Lung (tissue), 12 donors: ENCODE measurements around the gene DCLK2. TPM values are rescaled to one million over a fixed set of nuclear protein-coding genes. Genes with fewer than 3 reads are reported as not detected.
A peak's percentile ranks its signal among the peaks of the same experiment; 100 is the strongest.

Experiments
- ATAC-seq: fragments of 200-7000 bp; cut with Tn5 transposase; one replicate; pipeline ENCODE4 v1.9.1; 2020; ENCODE audit warnings: moderate number of reproducible peaks; ENCODE audit not compliant: insufficient read depth, low FRiP score
- DNase-seq, 3 donors: peaks; one replicate each; pipeline ENCODE4 v3.0.0-alpha.2; 2013 to 2017
- H3K27ac ChIP-seq, 2 donors: one replicate each; pipeline ENCODE4 v1.5.1; 2013; ENCODE audit warnings: mild to moderate bottlenecking in 2 of 2, moderate library complexity in 2 of 2, control low read depth in 1 of 2, inconsistent platforms in 1 of 2, low read depth in 1 of 2, low read length in 1 of 2
- H3K27me3 ChIP-seq, 3 donors: one replicate each; pipeline ENCODE4 v1.5.1; 2013; ENCODE audit warnings: low read length in 2 of 3; ENCODE audit not compliant: control insufficient read depth in 3 of 3, insufficient read depth in 3 of 3
- H3K36me3 ChIP-seq, 4 donors: one replicate each; pipeline ENCODE4 v1.5.1; 2013; ENCODE audit warnings: low read length in 4 of 4, mild to moderate bottlenecking in 1 of 4, moderate library complexity in 1 of 4; ENCODE audit not compliant: control insufficient read depth in 4 of 4, insufficient read depth in 4 of 4
- H3K4me1 ChIP-seq, 5 donors: one replicate each; pipeline ENCODE4 v1.5.1; 2013; ENCODE audit warnings: low read length in 5 of 5, mild to moderate bottlenecking in 2 of 5, moderate library complexity in 1 of 5; ENCODE audit not compliant: control insufficient read depth in 5 of 5, insufficient read depth in 5 of 5
- H3K4me3 ChIP-seq: one replicate; pipeline ENCODE4 v1.5.1; 2013; ENCODE audit warnings: mild to moderate bottlenecking, control low read depth, moderate library complexity
- H3K9ac ChIP-seq, 2 donors: one replicate each; pipeline ENCODE4 v1.5.1; 2013; ENCODE audit warnings: low read length in 2 of 2, control low read depth in 1 of 2; ENCODE audit not compliant: insufficient read depth in 1 of 2
- H3K9me3 ChIP-seq, 4 donors: one replicate each; pipeline ENCODE4 v1.5.1; 2013; ENCODE audit warnings: low read length in 3 of 4, mild to moderate bottlenecking in 1 of 4, moderate library complexity in 1 of 4; ENCODE audit not compliant: control insufficient read depth in 4 of 4, insufficient read depth in 3 of 4
- WGBS, 2 donors: extraction: QIAGEN DNeasy Blood & Tissue Kit; methylation state at CpG; one replicate each; pipeline ENCODE4 v1.1.7; 2013; 5-methylcytosine and 5-hydroxymethylcytosine counted together
- polyA plus RNA-seq, 2 donors: library from polyadenylated mRNA; stranded (reverse); fragments of 200-250 nt; gene quantifications; one replicate each; pipeline ENCODE4 v1.2.1, GENCODE V29; 2013
- total RNA-seq, 2 donors: library from RNA; depleted of rRNA in 1 of 2; stranded (reverse); fragments of >200 nt in 1 of 2; gene quantifications; one replicate each; pipeline ENCODE4 v1.2.1, GENCODE V29; 2014 to 2021
- TF ChIP-seq, protein P1 (sequence below): IDR thresholded peaks from 2 replicates; pipeline ENCODE4 v1.5.1; 2012; ENCODE audit warnings: mild to moderate bottlenecking; ENCODE audit errors: control extremely low read depth, extremely low read depth
- donor health status: control.
- donor health status: control.
- donor health status: Bipolar disorder and iron deficiency.
- donor health status: healthy.
- donor health status: DM: yes; HTN: yes; CAD: no.

The DCLK2 gene
- total and polyA plus RNA-seq, 4 donors, result 1.4 to 11.8 (median 2.7) TPM

DNA sequence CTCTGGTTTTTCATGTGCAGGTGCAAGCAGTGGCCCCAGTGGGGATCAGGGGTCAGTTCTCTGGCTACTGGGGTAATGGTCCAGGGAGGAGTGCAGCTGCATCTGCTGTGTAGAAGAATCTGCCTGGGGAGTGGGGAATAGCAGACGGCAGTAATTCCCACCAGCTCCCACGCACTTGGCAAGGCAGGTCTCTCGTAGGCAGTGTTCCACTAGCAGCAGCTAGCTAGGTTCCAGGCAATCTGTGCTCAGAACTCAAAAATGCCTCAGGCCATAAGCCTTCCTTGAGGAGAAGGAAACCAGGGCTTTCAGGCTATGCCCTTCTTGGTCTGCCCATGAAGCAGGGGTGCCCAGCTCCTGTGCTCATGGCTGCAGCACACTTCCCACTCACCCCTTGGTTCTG, 38.8 kb downstream of the DCLK2 start:
- Histone ChIP-seq H3K27me3 (no peaks in the 10 kb centered on the region), H3K9ac (no peak overlapping the region), H3K36me3 (no peaks in the 10 kb centered on the region), H3K27ac (peak overlapping the region in 1 of 2 donors; percentile 7), H3K4me1 (peaks cover 0 to 7% (median 0%) of the 10 kb centered on the region in 5 donors), H3K9me3 (peaks cover 2 to 6% (median 4%) of the 10 kb centered on the region in 4 donors), H3K4me3 (no peak overlapping the region)
- DNase-seq (no peak), ATAC-seq (peak; percentile 8)
- 92 to 93% methylated on average over 3 of the region's 3 CpGs for WGBS, 2 donors
- TF ChIP-seq, protein P1, sequence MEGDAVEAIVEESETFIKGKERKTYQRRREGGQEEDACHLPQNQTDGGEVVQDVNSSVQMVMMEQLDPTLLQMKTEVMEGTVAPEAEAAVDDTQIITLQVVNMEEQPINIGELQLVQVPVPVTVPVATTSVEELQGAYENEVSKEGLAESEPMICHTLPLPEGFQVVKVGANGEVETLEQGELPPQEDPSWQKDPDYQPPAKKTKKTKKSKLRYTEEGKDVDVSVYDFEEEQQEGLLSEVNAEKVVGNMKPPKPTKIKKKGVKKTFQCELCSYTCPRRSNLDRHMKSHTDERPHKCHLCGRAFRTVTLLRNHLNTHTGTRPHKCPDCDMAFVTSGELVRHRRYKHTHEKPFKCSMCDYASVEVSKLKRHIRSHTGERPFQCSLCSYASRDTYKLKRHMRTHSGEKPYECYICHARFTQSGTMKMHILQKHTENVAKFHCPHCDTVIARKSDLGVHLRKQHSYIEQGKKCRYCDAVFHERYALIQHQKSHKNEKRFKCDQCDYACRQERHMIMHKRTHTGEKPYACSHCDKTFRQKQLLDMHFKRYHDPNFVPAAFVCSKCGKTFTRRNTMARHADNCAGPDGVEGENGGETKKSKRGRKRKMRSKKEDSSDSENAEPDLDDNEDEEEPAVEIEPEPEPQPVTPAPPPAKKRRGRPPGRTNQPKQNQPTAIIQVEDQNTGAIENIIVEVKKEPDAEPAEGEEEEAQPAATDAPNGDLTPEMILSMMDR, result no peak

- DNase-seq (no peak), ATAC-seq (no peak)
- WGBS, 2 donors, result 86 to 89% methylated on average over 3 of the region's 3 CpGs
- H3K27me3 ChIP-seq, result no peaks in the 10 kb centered on the region
- H3K4me1 ChIP-seq, result peaks cover 0 to 7% (median 0%) of the 10 kb centered on the region in 5 donors
- peaks cover 2 to 6% (median 4%) of the 10 kb centered on the region in 4 donors for H3K9me3 ChIP-seq
- no peak overlapping the region for H3K4me3 ChIP-seq
- H3K9ac ChIP-seq, result no peak overlapping the region
- no peak overlapping the region for H3K27ac ChIP-seq
- TF ChIP-seq, protein P1, result no peak
- no peaks in the 10 kb centered on the region for H3K36me3 ChIP-seq
Measured at GRCh38 chr4:150117629-150118028, 39.4 kb downstream of the DCLK2 start.

- peak in 2 of 3 donors; percentile 14 to 20 for DNase-seq
- Histone ChIP-seq H3K27ac (no peak overlapping the region), H3K27me3 (no peaks in the 10 kb centered on the region), H3K9me3 (peaks cover 0 to 6% (median 2%) of the 10 kb centered on the region in 4 donors), H3K36me3 (no peaks in the 10 kb centered on the region), H3K9ac (no peak overlapping the region), H3K4me3 (no peak overlapping the region), H3K4me1 (peaks cover 0 to 7% (median 0%) of the 10 kb centered on the region in 5 donors)
- TF ChIP-seq, protein P1, result no peak
- WGBS, 2 donors, result 62 to 91% methylated on average over 1 of the region's 1 CpG
- no peak for ATAC-seq
Measured at GRCh38 chr4:150119492-150119891, 41.2 kb downstream of the DCLK2 start.

DNA sequence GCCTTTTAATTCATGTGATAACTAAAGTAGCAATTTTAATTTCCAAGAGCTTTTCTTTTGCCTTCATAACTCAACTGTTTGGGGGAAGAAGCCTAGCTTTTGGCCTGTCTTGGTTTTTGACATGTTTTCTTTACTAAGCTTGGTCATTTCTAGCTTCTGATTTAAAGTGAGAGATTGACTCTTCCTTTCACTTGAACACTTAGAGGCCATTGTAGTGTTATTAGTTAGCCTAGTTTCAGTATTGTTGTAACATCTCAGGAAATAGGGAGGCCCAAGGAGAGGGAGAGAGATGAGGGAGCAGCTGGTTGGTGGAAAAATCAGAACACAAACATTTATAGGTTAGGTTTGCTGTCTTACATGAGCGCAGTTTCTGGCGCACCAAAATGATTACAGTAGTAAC, 44.8 kb downstream of the DCLK2 start:
- Histone ChIP-seq H3K27me3 (no peaks in the 10 kb centered on the region), H3K4me1 (peaks cover 0 to 6% (median 0%) of the 10 kb centered on the region in 5 donors), H3K9ac (no peak overlapping the region), H3K27ac (no peak overlapping the region), H3K36me3 (no peaks in the 10 kb centered on the region), H3K4me3 (no peak overlapping the region), H3K9me3 (peaks cover 0 to 6% (median 0%) of the 10 kb centered on the region in 4 donors)
- WGBS, 2 donors, result 97 to 98% methylated on average over 2 of the region's 2 CpGs
- DNase-seq (no peak), ATAC-seq (no peak)
- TF ChIP-seq, protein P1, result no peak
